ENCODE measurements around the gene PPFIBP2.

PPFIBP2 gene

DNA sequence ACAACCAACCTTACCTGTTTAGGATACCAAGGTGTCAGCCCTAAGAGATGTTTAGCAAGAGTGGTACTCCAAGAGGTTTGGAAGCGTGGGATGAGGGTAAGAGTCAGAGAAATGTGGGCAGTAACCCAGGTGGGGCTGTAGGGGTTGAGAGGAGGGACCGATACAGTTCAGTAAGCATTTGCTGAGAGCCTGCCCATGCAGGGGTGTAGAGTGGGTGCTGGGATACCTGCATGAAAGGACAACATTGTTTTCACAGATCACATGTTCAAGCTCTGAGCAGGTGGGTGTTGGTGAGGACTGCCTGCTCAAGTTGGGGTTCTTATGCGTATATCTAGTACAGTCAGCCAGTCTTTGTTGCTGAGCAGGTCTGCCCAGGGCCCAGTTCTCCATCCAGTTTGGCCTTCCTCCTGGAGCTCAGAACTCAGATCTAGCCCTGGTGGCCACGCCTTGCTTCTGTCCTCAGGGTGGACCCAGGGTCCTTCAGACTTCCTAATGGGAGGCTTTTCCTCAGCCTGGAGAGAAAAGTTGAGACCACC, 14.8 kb downstream of the PPFIBP2 start:
- DNase-seq, result no peak

DNA sequence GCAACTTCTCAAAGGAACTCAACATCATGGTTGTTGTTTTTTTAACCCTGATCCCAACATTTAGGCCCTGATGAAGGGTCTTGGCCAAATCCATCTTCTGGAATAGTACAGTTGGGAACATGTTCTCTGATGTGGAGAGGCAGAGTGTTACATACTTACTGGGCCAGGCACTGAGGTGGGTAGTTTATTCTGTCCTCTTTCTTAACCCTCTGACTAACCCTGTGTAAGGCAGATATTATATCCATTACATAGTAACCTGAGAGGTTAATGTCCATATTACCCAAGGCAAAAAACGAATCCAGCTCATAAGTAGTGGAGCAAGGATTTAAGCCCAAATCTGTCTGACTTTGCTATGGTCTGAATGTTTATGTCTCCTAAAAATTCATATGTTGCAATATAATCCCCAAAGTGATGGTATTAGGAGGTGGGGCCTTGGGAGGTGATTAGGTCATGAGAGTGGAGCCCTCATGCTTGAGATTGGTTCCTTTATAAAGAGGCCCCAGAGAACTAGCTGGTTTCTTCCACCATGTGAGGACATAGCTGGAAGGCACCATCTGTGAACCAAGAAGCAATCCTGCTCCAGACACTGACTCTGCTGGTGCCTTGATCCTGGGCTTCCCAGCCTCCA, 16.3 kb downstream of the PPFIBP2 start:
- no peak for DNase-seq

DNA sequence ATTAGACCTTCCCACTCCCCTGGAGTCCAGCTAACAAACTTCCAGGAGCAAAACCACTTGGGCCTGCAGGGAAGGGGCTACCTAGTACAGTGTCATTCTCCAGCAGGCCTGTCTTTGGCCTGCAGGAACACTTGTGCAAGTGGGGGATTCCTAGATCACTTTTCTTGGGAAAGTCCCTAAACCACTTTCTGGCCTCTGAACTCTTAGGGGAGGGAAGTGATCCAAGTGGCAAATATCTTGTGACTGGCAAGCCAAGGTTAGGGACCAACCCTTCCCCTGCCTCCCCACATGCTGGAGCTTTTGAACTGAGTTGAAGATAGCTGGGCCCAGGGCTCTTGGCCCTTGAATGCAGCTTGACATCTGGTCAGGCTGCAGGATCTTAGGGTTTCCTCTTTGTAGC, 17.2 kb downstream of the PPFIBP2 start:
- DNase-seq, result no peak

DNA sequence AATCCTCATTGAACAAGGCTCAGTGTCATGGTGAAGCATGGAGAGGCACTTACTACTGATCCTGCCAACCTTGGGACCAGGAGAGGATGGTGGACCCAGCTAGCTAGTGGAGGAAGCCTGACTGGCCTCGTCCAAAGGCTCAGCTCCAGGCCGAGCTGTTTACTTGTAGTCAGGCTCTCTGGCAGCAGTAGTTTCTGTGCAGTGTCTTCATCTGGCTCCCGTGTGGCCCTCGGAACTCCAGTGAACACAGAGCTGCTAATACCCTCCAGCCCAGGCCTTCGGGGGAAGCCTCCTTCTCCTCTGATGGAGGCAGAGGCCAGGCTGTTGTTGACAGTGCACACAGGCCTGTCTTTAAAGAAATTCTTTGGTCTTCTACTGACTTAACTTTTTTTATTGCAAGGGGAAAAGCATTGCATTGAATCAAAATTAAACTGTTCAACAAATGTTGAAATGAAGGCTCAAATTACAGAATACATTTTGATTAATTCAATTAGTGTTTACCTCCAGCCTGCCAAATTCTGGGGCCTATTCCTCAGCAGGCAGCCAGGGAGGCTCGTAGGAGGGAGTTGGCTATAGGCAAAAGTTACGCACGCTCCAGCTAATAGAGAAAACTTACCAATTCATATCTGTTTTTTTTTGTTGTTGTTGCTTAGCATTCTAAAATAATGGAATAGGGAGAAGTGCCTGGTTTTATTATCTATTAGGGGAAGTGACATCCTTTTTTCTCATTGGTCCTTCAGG, 18.8 kb downstream of the PPFIBP2 start:
- no peak for DNase-seq

DNA sequence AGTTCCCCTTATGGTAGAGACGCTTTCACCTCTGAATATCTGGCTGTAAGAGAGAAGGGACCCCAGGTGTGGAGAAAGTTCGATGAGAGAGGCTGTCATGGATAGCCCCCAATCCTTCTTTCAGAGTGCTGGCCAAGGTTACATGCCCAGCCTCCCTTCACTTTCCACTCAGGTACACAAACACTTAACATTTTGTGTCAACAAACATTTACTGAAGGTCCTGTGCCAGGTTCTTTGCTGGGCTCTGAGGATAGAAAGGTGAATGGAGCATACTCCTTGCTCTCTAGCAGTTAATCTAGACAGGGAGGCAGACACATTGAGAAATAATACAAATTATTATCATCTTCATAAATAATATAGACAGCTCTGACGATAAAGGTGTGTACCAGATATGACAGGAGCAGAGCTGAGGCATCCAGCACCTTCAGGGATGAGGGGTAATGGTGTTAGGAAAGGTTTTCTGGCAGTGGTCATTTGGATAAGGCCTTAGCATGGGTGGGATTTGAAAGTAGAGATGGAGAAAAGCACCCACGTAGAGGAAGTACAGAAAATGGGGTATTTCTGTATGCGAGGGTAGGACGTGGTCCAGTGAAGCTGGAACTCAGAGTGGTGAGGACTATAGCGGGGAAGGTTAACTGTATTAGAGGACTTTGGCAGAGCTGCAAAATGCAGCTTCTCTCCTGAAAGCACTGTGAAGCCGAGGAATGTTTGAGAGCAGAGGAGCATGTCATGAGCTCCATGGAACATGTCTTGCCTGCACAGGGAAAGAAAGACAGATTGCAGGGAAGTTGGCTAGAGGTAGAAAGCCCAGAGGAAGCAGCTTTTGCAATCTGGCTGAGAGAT, 19.6 kb downstream of the PPFIBP2 start:
- no peak for DNase-seq

DNA sequence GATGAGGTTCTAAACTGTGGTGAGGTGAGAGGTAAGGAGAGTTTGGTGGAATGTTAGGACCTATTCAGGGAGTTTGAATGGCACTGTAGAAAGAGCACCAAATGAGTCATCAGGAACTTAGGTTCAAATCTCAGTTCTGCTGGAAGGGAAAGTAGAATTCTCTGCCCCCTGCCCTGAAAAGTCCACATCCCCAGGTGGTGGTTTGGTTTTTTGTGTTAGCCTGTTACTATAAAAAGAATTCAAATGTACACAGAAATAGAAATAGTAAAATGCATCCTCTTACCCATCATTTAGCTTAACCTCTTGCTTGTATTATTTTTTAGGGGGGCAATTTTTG, 20.2 kb downstream of the PPFIBP2 start:
- no peak for DNase-seq

DNA sequence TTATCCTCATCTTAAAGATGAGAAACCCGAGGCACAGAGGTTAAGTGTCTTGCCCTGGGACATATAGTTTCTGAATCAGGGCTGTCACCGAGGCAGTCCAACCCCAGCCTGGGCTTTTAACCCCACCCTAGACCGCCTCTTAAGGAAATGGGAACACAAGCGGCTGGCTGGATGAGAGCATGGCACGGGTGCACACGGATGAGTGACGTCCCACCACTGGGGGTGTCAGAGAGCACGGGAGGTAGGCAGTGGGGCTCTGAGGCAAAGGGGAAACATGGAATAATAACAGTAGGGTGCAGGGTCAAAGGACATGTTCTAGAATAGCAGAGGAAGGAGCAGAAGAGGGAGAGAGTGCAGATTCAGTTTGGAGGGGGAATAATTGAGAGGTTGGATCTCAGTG, 22.3 kb downstream of the PPFIBP2 start:
- no peak for DNase-seq

DNA sequence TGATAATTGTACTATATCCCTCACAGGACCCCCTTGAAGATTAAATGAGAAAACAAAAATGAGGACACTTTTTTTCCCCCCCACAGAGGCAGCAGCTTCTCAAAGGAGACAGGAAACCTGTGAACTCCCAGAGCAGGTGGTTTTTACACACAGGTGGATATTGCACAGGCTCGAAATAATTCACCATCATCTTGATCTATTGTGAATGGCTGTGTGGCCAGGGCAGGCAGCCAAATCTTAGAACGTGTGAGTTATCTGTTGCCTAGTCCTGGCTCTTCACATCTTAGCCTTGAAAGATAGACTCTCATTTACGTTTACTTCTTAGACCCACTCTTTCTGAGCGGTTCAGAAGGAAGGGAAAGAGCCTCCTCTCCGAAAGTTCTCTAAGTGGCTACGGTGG, 23.5 kb downstream of the PPFIBP2 start:
- DNase-seq, result no peak

DNA sequence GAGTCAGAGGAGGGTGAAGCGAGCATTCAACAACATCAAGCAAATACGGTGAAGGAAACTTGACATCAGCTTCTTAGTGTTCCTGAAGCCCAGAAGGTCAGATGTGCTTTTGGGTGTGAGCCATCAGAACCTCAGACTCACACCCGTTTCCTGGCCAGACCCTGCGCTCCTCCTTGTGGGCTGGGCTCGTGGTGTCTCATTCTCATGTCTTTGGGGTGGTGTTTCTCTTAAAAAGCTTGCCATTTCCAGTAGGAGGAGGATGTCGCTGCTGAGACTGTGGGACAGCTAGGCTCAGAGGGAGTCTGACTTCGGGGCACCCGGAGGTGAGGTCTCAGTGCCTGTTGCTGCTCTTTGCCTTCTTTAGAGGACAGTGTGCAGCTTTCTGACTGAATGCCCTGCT, 24.2 kb downstream of the PPFIBP2 start:
- DNase-seq, result no peak

DNA sequence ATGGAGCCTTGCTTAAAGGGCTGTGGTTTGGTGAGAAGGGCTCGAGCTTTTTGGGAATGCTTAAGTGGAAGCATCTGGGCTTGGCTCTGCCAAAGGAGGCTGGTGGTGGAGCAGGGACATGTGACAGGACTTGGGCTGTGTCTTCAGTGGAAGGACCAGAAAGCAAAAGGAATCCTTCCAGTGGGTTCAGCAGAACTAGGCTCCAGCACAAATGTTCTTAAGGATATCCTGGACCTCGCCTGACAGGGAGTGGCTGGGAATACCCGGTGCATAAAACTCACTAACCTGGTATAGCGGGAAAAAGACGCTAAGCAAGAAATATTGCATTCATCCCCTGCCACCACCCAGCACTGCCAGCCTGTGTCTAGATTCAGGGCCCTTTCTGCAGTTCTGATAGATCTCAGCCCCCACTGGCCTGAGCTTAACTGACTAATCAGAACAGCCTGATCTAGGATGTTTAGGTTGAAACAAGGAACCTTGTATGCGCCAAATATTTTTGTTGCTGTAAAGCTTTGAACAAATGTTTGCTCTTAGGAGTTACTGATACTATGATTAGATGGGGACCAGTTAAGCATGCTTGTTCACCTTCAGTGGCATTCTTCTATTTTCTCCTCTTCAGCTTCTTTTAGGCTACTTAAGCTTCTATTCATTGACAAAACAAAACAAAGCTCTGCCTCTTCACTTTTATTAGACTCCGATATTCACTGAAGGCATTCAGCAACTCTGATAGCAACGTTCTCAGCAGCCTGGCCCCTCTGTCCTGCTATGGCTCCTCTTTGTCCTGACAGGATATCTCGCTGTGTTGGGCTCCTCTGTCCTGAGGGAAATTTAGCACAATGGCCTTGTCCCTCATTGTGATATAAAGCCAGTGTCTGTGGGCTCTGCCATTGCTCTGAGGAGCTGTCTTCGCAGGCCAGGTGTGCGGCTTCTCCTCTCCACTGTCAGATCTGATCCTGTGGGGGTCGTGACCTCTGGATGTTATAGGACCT, 25.0 kb downstream of the PPFIBP2 start:
- DNase-seq, result no peak

DNA sequence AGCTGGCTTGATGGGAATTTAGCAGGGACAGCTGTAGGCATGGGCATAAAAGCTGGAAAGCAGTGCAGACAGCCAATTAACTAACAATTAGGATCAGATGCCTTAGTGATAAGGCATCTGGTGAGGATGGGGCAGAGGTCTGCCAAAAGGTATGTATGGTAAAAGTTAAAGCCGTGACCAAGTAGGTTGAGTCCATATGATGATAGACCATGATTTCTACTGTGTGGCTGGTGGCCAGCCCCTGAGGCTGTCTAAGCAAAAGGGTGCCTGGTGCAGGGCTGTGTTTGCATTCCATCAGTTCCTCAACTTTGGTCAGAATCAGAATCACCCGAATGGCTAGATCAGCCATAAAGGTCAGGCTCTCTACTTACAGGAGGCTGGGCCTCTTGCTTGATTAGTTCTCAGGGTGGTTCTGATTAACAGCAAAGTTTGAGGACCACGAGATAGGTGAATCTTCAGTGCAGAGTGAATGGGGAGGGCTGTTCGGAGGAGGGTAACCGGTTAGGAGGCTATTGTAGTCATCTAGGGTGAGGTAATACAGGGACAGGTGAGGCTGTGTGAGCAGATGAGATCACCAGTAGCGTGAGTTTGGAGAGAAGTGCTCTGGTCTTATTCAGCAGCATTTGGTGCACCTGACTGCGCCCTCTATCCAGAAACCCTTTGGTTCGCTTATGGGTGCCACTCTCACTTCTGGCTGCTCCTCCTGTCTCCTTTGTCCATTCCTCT, 27.2 kb downstream of the PPFIBP2 start:
- DNase-seq, result no peak

DNA sequence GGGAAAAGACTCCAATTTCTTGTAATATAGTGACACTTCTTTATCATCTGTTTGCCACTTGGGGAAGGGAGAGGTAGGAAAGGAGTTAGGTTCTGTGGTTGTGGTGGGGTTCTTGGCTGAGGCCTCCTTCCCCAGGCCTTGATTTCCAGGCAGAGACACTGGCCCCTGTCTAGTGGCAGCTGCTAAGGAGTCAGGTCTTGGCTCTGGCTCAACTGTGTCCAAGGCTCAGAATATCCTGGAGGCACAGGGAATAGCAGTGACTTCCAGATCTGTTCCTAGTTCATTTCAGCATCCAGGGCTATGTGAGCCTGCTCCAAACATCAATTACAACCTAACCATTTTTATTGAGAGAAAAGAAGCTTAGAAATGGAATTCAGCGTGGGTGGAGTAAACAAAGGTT, 29.5 kb downstream of the PPFIBP2 start:
- no peak for DNase-seq

DNA sequence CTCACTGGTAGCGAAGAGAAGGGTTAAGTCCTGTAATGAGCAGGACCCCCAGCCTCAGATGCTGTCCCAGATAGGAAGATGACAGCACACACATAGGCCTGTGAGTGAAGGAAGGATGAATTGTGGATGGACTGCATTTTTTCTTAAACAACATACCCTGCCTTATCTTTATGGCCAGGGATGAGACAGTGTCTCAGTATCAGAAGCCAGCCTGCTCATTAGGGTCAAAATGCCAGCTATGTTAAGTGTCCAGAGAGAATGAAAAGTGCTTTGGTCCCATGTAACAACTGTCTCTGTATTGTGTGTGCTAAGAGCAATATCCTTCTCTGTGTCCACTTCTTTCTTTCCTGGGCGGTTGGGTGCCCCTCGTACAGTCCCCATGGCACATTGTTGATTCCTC, 30.2 kb downstream of the PPFIBP2 start:
- DNase-seq, result no peak

DNA sequence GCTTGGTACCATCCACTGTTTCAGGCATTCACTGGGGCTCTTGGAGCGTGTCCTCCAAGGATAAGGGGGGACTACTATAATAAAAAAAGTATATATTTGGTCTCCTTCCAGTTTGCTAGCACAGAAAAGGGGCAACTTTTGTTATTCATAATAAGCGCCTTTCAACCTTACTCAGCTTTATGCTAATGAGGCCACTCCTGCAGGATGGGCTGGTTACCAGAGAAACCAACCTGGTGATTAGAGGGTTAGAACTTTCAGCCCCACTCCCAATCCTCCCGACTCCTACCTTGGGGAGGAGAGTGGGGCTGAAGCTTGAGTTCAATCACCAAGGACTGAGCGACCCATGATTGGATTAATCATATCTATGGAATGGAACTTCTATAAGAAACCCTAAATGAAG, 31.8 kb downstream of the PPFIBP2 start:
- DNase-seq, result no peak

DNA sequence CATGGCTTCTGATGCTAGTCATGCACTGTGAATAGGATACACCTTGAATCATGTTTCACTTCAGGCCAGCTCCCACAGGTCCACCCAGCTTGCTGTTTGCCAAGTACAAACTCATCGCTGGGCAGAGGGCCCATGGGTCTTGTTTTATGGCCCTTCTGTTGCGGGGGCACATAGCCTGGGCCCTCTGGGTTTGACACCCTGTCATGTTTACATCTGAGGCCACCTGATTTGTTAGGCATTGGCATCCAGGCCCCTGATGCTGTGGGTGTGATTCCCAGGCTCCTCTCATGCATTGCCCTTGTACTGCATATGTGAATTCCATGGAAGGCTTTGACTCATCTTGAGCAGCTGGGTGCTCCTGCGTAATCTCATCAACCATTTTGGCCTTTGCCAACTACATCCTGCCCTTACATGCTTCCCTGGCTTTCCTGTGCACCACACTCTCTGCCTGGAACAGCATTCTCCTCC, 32.6 kb downstream of the PPFIBP2 start:
- DNase-seq, result no peak

DNA sequence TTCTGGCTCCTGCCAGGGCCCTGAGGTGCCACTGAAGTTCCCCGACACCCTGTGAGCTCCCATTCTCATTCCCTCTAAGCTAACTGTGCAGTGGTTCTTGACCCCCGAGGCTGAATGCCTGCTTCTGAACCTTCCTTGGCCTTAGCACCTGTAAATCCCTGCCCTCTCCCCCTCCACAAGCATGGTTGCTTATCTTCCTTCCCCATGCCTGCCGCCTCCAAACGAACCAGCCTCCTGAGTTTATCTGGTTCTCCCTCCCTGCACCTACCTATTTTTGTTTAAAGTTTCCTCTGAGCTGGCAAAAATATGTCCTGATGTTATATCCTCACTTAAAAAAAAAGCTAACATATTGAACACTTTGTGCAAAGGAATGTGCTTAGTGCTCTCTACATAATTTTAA, 33.9 kb downstream of the PPFIBP2 start:
- DNase-seq, result no peak

DNA sequence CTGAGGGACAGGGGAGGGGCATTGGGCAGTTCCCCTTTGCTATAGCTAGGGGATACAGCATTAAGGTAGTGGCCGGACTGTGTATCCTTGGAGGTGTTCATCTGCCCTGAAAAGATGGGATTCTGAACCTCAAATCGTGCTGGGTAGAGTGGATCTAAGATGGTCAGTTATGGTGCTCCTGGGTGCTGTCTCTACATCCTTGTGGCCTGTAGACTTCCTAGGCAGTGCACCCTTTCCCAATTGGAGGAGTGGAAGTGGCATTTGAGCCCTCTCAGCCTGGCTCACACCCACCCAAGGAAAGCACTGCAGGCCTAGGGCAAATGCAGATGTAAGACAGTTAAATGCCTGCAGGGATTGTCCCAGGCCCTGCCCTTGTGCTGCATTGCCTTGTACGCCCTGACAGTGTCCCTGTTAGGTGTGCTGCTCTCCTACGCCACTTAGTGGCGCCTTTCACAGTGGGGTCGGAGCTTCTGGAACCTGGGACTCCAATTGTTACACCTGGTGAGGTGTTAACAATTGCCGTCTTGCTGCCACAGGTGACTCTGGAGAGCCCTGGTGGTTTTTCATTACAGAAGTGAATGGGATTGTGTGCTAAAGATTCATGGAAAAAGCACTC, 35.0 kb downstream of the PPFIBP2 start:
- no peak for DNase-seq

DNA sequence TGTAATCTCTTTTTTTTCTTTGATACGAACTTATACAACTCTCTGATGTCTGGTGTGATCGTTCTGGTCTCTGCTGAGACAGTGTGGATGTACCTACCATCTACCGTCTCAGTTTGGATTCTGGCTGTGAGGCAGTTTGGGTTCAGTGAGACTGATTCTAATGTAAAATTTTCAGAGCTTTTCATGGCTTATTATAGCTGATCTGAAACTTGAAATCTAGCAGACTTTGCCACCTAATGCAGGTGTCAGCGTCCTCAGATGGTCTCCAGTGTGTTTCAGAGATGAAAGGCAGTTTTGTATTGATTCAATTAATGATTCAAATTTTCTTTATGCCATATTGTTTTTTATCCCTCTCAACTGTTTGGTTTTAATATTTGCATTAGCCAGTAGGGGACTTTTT, 35.9 kb downstream of the PPFIBP2 start:
- DNase-seq, result no peak

DNA sequence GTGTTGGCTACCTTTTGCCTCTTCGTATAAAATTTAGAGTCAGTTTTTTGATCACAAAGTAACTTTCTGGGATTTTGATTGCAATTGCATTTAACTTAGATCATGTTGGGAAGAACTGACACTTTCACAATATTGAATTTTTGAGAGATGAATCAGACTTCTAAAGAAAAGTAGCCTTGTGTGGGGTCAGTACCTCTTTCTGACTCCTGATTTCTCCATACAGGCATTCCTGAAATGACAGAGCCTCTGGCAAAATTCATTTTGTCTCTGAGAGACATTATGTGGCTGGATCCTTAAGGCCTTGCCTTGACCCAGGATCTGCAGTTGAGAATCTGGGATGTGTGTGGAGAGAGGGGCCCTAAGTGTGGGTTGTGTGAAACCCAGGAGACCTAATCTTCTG, 37.8 kb downstream of the PPFIBP2 start:
- DNase-seq, result no peak

DNA sequence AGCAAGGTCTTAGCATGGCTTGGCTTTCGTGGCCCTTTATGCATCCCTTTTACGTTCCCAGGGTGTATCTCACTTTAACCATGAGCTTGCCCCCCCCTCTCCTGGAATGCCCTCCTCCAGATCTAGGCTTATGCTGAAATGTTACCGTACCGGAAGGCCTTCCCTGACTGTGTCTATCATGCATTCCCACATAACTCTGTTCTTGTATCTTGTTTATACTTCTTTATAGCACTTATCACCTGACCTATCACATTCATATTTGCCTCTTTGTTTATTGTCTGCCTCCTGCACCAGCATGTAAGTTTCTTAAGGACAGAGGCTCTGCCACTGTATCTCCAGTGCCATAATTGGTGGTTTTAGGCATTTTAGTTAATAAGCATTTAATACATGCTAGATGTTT, 38.9 kb downstream of the PPFIBP2 start:
- no peak for DNase-seq

DNA sequence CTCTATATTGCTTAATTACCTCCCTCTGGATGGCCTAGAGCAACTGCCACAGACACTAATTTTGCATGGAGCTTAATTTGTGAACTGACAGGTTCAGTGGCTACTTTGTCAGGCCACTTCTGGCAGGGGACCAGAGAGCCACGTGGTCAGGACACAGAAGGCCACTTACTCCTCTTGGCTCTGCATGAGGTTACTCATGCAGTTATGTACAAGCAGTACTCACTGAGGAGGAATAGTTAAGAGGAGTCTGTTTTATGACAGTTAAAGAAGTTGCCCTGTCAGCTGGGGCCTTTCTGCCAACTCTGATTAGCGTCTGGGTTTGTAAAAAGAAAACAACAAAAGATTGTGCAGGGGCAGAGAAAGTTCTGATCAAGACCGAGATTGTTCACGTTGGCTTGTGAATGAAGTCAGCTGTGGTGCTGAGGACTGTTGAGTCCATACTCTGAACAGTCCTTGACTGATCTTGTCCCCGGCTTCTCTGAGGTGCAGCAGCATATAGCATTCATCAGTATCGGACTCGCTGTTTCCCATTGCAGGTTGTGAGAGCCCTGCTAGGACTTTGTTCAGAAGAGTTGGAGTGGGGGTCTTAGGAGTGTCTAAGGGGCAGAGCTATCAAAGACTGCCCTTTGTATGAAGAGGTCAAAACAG, 41.4 kb downstream of the PPFIBP2 start:
- no peak for DNase-seq
